HEK293 (cell line): ENCODE data around the gene TMEM256.
A peak's percentile ranks its signal among the peaks of the same experiment; 100 is the strongest.

Experiments used
- BCL6B ChIP-seq: fragments of 450-650 bp; formaldehyde crosslinking; IDR thresholded peaks from 2 replicates; pipeline ENCODE4 v1.5.1; 2017; ENCODE audit warnings: missing biosample characterization, missing genetic modification characterization
- CTCF ChIP-seq: fragments of 450-650 bp; formaldehyde crosslinking; IDR thresholded peaks from 2 replicates; pipeline ENCODE4 v1.5.1; 2016; ENCODE audit warnings: missing biosample characterization, missing genetic modification characterization
- EGR2 ChIP-seq: fragments of 450-650 bp; formaldehyde crosslinking; IDR thresholded peaks from 2 replicates; pipeline ENCODE4 v1.5.1; 2016; ENCODE audit warnings: low read depth, missing biosample characterization, missing genetic modification characterization
- GLIS2 ChIP-seq: fragments of 450-650 bp; formaldehyde crosslinking; IDR thresholded peaks from 2 replicates; pipeline ENCODE4 v1.5.1; 2016; ENCODE audit warnings: missing biosample characterization, missing genetic modification characterization
- IKZF3 ChIP-seq: fragments of 450-650 bp; IDR thresholded peaks from 2 replicates; pipeline ENCODE4 v1.5.0; 2018; ENCODE audit warnings: missing biosample characterization, mild to moderate bottlenecking, missing genetic modification characterization, moderate library complexity
- KLF10 ChIP-seq: fragments of 450-650 bp; IDR thresholded peaks from 2 replicates; pipeline ENCODE4 v1.5.1; 2018; ENCODE audit warnings: missing biosample characterization, mild to moderate bottlenecking, missing genetic modification characterization
- KLF16 ChIP-seq: fragments of 450-650 bp; formaldehyde crosslinking; IDR thresholded peaks from 2 replicates; pipeline ENCODE4 v1.5.1; 2017; ENCODE audit warnings: missing biosample characterization, missing genetic modification characterization
- KLF17 ChIP-seq: fragments of 450-650 bp; formaldehyde crosslinking; IDR thresholded peaks from 2 replicates; pipeline ENCODE4 v1.5.1; 2016; ENCODE audit warnings: missing biosample characterization, missing genetic modification characterization
- KLF9 ChIP-seq: fragments of 450-650 bp; formaldehyde crosslinking; IDR thresholded peaks from 2 replicates; pipeline ENCODE4 v1.5.1; 2016; ENCODE audit warnings: missing biosample characterization, missing genetic modification characterization, low read depth
- MEIS1 ChIP-seq: sonication (generic); formaldehyde crosslinking; IDR thresholded peaks from 2 replicates; pipeline ENCODE4 v1.8.1; 2022; ENCODE audit warnings: missing genetic modification reagents, mild to moderate bottlenecking, borderline replicate concordance
- PATZ1 ChIP-seq: fragments of 450-650 bp; formaldehyde crosslinking; IDR thresholded peaks from 2 replicates; pipeline ENCODE4 v1.5.1; 2016; ENCODE audit warnings: missing biosample characterization, missing genetic modification characterization
- SCRT2 ChIP-seq: fragments of 450-650 bp; formaldehyde crosslinking; IDR thresholded peaks from 2 replicates; pipeline ENCODE4 v1.5.1; 2016; ENCODE audit warnings: missing biosample characterization, missing genetic modification characterization
- ZBTB8A ChIP-seq: fragments of 450-650 bp; formaldehyde crosslinking; IDR thresholded peaks from 2 replicates; pipeline ENCODE4 v1.5.1; 2016; ENCODE audit warnings: missing biosample characterization, missing genetic modification characterization
- ZIC2 ChIP-seq: fragments of 450-650 bp; formaldehyde crosslinking; IDR thresholded peaks from 2 replicates; pipeline ENCODE4 v1.5.1; 2016; ENCODE audit warnings: missing biosample characterization, missing genetic modification characterization
- ZNF211 ChIP-seq: fragments of 450-650 bp; formaldehyde crosslinking; IDR thresholded peaks from 2 replicates; pipeline ENCODE4 v1.5.1; 2016; ENCODE audit warnings: low read depth, missing biosample characterization, missing genetic modification characterization
- ZNF214 ChIP-seq: fragments of 450-650 bp; formaldehyde crosslinking; IDR thresholded peaks from 2 replicates; pipeline ENCODE4 v1.5.1; 2017; ENCODE audit warnings: missing biosample characterization, mild to moderate bottlenecking, missing genetic modification characterization, borderline replicate concordance
- ZNF239 ChIP-seq: fragments of 450-650 bp; formaldehyde crosslinking; IDR thresholded peaks from 2 replicates; pipeline ENCODE4 v1.5.1; 2016; ENCODE audit warnings: missing biosample characterization, missing genetic modification characterization
- ZNF26 ChIP-seq: fragments of 450-650 bp; formaldehyde crosslinking; IDR thresholded peaks from 2 replicates; pipeline ENCODE4 v1.5.1; 2016; ENCODE audit warnings: missing biosample characterization, missing genetic modification characterization
- ZNF302 ChIP-seq: fragments of 450-650 bp; formaldehyde crosslinking; IDR thresholded peaks from 2 replicates; pipeline ENCODE4 v1.5.1; 2016; ENCODE audit warnings: missing biosample characterization, missing genetic modification characterization, low read depth
- ZNF335 ChIP-seq: fragments of 450-650 bp; formaldehyde crosslinking; conservative IDR thresholded peaks from 2 replicates; pipeline ENCODE4 v1.5.1; 2016; ENCODE audit warnings: missing biosample characterization, missing genetic modification characterization
- ZNF354C ChIP-seq: fragments of 450-650 bp; formaldehyde crosslinking; IDR thresholded peaks from 2 replicates; pipeline ENCODE4 v1.5.1; 2016; ENCODE audit warnings: missing biosample characterization, missing genetic modification characterization, low read depth, borderline replicate concordance
- ZNF362 ChIP-seq: fragments of 450-650 bp; formaldehyde crosslinking; IDR thresholded peaks from 2 replicates; pipeline ENCODE4 v1.5.1; 2016; ENCODE audit warnings: missing biosample characterization, missing genetic modification characterization
- ZNF391 ChIP-seq: fragments of 450-650 bp; formaldehyde crosslinking; IDR thresholded peaks from 2 replicates; pipeline ENCODE4 v1.5.1; 2016; ENCODE audit warnings: low read depth, missing biosample characterization, missing genetic modification characterization, borderline replicate concordance
- ZNF548 ChIP-seq: fragments of 450-650 bp; formaldehyde crosslinking; IDR thresholded peaks from 2 replicates; pipeline ENCODE4 v1.5.1; 2016; ENCODE audit warnings: missing biosample characterization, missing genetic modification characterization
- ZNF561 ChIP-seq: fragments of 450-650 bp; IDR thresholded peaks from 2 replicates; pipeline ENCODE4 v1.5.1; 2018; ENCODE audit warnings: missing biosample characterization, missing genetic modification characterization, borderline replicate concordance
- ZNF600 ChIP-seq: fragments of 450-650 bp; formaldehyde crosslinking; IDR thresholded peaks from 2 replicates; pipeline ENCODE4 v1.5.1; 2016; ENCODE audit warnings: missing biosample characterization, missing genetic modification characterization
- ZNF843 ChIP-seq: fragments of 450-650 bp; formaldehyde crosslinking; IDR thresholded peaks from 2 replicates; pipeline ENCODE4 v1.5.1; 2016; ENCODE audit warnings: missing biosample characterization, missing genetic modification characterization

TMEM256 gene

GRCh38 chr17:7440834-7441195 is 36.9 kb upstream of the TMEM256 start (continued):
- TF ChIP-seq ZIC2 (tag by site-specific recombination) (peak; percentile 79), ZNF335 (tag by site-specific recombination) (peak; percentile 69), SCRT2 (tag by site-specific recombination) (peak; percentile 93), ZNF391 (tag by site-specific recombination) (0 out of 2 replicates have a peak, but pooled peaks have one; percentile 28), KLF10 (tag by site-specific recombination) (no peak), PATZ1 (tag by site-specific recombination) (peak; percentile 93), ZNF302 (tag by site-specific recombination) (no peak), GLIS2 (tag by site-specific recombination) (peak; percentile 56; the same call in 1 of the 2 replicates), MEIS1 (CRISPR knock-in tag) (no peak), ZNF561 (tag by site-specific recombination) (0 out of 2 replicates have a peak, but pooled peaks have one; percentile 25), KLF17 (tag by site-specific recombination) (peak; percentile 24; the same call in 1 of the 2 replicates), KLF9 (tag by site-specific recombination) (0 out of 2 replicates have a peak, but pooled peaks have one; percentile 12), ZNF354C (tag by site-specific recombination) (no peak), ZNF600 (tag by site-specific recombination) (peak; percentile 6; the same call in 1 of the 2 replicates), CTCF (peak; percentile 60; the same call in 1 of the 2 replicates), ZNF26 (tag by site-specific recombination) (no peak), ZNF362 (tag by site-specific recombination) (no peak), BCL6B (tag by site-specific recombination) (no peak), IKZF3 (tag by site-specific recombination) (0 out of 2 replicates have a peak, but pooled peaks have one; percentile 6), ZBTB8A (tag by site-specific recombination) (peak; percentile 44), ZNF214 (tag by site-specific recombination) (no peak), EGR2 (tag by site-specific recombination) (peak; percentile 65), ZNF548 (tag by site-specific recombination) (no peak), ZNF211 (tag by site-specific recombination) (no peak), ZNF239 (no peak), KLF16 (tag by site-specific recombination) (peak; percentile 47; the same call in 1 of the 2 replicates), ZNF843 (no peak)
